Fibroblast of villous mesenchyme (primary cell): Measurements from ENCODE around the gene DHX40. TPM values are rescaled to one million over a fixed set of nuclear protein-coding genes. Genes with fewer than 3 reads are reported as not detected.

Experiments used
- DNase-seq: peaks from one replicate; pipeline ENCODE4 v3.0.0-alpha.2; 2010; ENCODE audit warnings: low read depth
- H3K4me3 ChIP-seq: 2 replicates; pipeline ENCODE4 v1.5.1; 2011; ENCODE audit warnings: low read depth, mild to moderate bottlenecking, low read length
- total RNA-seq: library from RNA; depleted of rRNA; stranded (reverse); fragments of >200 nt; gene quantifications from 2 replicates; pipeline ENCODE4 v1.2.3, GENCODE V29; 2012
- TF ChIP-seq, protein P1 (sequence below): IDR thresholded peaks from 2 replicates; pipeline ENCODE4 v1.5.1; 2012; ENCODE audit warnings: low read depth, mild to moderate bottlenecking, low read length; ENCODE audit not compliant: insufficient read depth

Gene DHX40
- total RNA-seq, 1 donor: 66.9 TPM

- TF ChIP-seq, protein P1, sequence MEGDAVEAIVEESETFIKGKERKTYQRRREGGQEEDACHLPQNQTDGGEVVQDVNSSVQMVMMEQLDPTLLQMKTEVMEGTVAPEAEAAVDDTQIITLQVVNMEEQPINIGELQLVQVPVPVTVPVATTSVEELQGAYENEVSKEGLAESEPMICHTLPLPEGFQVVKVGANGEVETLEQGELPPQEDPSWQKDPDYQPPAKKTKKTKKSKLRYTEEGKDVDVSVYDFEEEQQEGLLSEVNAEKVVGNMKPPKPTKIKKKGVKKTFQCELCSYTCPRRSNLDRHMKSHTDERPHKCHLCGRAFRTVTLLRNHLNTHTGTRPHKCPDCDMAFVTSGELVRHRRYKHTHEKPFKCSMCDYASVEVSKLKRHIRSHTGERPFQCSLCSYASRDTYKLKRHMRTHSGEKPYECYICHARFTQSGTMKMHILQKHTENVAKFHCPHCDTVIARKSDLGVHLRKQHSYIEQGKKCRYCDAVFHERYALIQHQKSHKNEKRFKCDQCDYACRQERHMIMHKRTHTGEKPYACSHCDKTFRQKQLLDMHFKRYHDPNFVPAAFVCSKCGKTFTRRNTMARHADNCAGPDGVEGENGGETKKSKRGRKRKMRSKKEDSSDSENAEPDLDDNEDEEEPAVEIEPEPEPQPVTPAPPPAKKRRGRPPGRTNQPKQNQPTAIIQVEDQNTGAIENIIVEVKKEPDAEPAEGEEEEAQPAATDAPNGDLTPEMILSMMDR: no peak
- H3K4me3 ChIP-seq: no peak overlapping the region
- no peak for DNase-seq
Observed at GRCh38 chr17:59526451-59526850, 39.0 kb upstream of the DHX40 start.

- TF ChIP-seq, protein P1: no peak
- no peak for DNase-seq
- H3K4me3 ChIP-seq: no peak overlapping the region
Observed at GRCh38 chr17:59527325-59527917, 38.0 kb upstream of the DHX40 start.

DNA sequence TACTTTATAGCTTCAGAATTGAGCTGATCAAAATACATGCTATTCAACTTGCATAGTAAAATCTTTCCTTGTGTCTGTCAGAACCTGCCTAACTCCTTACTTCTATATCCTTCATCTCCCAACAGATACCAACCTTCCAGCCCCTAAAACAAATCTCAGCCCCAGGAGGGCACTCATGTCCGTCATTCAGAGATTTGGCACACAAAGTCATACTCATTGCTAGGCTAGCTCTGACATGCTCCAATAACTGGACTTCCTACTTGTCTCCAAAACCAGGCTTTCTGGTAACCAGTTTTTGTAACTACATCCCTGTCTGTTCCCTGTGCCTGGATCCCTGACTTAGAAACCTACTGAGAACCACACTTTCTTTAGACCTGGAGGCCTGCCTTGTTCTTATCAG lies 37.5 kb upstream of the DHX40 start:
- TF ChIP-seq, protein P1: no peak
- no peak overlapping the region for H3K4me3 ChIP-seq
- no peak for DNase-seq

DNA sequence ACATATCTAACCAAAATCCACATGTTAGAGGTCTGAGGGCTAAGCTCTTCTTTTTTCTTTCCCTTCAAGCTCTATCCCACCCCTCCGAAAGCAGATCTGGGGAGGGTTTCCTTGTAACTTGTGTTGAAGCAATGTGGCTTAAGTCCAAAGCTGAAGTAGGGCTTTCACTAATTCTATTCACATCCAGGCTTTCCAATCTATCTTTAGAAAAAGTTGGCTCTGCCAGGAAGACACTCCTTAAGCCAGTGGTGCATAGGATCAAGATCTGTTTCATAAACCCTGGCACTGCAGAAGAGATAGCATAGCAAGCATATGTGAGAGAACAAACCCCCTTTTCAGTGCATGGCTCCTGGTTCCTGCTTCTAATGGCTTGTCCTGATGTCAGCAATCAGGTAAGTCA lies 34.9 kb upstream of the DHX40 start:
- no peak overlapping the region for H3K4me3 ChIP-seq
- DNase-seq: no peak
- TF ChIP-seq, protein P1: no peak

DNA sequence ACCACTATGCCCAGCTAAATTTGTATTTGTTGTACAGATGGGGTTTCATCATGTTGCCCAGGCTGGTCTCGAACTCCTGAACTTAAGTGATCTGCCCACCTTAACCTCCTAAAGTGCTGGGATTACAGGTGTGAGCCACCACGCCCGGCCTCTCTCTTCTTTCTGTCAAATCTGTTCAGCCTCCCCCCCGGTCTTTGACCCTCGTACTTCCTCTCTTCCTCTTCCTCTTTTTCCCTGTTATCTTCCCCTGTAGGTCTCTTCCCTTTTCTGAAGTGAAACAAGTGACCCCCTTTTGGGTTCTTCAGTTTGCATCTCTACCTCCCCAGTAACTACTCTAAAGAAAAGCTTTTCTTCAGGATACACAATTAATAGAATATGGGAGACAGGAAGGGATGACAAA lies 31.7 kb upstream of the DHX40 start:
- TF ChIP-seq, protein P1: no peak
- no peak for DNase-seq
- H3K4me3 ChIP-seq: no peak overlapping the region

- no peak for DNase-seq
- no peak overlapping the region for H3K4me3 ChIP-seq
- TF ChIP-seq, protein P1: no peak
Observed at GRCh38 chr17:59534583-59534982, 30.8 kb upstream of the DHX40 start.

DNA sequence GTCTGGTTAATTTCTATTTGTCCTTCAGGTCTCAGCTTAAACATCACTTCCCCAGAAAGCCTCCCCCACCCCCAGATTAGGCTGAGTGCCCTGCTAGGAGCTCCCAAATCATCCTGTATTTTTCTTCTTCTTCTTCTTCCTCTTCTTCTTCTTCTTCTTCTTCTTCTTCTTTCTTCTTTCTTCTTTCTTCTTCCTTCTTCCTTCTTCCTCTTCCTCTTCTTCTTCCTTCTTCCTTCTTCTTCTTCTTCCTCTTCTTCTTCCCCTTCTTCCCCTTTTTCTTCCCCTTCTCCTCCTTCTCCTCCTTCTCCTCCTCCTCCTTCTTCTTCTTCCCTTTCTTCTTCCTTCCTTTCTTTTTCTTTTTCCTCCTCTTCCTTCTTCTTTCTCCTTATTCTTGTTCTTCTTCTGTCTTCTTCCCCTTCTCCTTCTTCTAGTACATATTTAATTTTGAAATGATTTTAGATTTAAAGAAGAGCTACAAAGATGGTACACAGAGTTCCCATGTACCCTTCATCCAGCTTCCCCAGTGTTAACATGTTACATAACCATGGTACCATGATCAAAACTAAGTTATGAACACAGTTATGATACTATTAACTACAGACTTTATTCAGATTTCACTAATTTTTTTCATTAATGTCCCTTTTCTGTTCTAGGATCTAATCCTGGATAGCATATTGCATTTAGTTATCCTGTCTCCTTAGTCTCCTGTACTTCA lies 27.1 kb upstream of the DHX40 start:
- TF ChIP-seq, protein P1: no peak
- DNase-seq: no peak
- H3K4me3 ChIP-seq: no peak overlapping the region
